ENCODE data around the gene CCDC78. TPM values are rescaled to one million over a fixed set of nuclear protein-coding genes. Genes with fewer than 3 reads are reported as not detected.

The CCDC78 gene
- total RNA-seq, 2 donors from 2014 or later: 0.92 to 0.95 TPM

GRCh38 chr16:734981-735881, 9.0 kb upstream of the CCDC78 start:
- Histone ChIP-seq H3K4me3 (no peak overlapping the region), H3K4me1 (ENCODE audit: control insufficient read depth in 1 of 2, low read depth in 2 of 2) (peaks cover 7 to 8% of the 10 kb centered on the region in 2 donors), H3K27me3 (replicated peaks; ENCODE audit: insufficient read depth) (no peaks in the 10 kb centered on the region), H3K27ac (no peak overlapping the region), H3K36me3 (peaks cover 40% of the 10 kb centered on the region), H3K9me3 (no peaks in the 10 kb centered on the region)
- DNase-seq (ENCODE audit: low spot score) (no peak), ATAC-seq (ENCODE audit: insufficient number of reproducible peaks, low FRiP score, low read depth) (no peak)
- no peak for TF ChIP-seq CTCF (IDR thresholded peaks at IDR 0.05)

- DNase-seq (ENCODE audit: low spot score) (no peak), ATAC-seq (ENCODE audit: insufficient number of reproducible peaks, low FRiP score, low read depth) (no peak)
- H3K4me1 ChIP-seq (ENCODE audit: control insufficient read depth in 1 of 2, low read depth in 2 of 2): no peaks in the 10 kb centered on the region
- H3K4me3 ChIP-seq: no peak overlapping the region
- H3K27ac ChIP-seq: no peak overlapping the region
- H3K36me3 ChIP-seq: peaks cover 40% of the 10 kb centered on the region
- H3K9me3 ChIP-seq: no peaks in the 10 kb centered on the region
- TF ChIP-seq CTCF (IDR thresholded peaks at IDR 0.05): no peak
- no peaks in the 10 kb centered on the region for H3K27me3 ChIP-seq (replicated peaks; ENCODE audit: insufficient read depth)
Measured at GRCh38 chr16:734208-734980, 8.2 kb upstream of the CCDC78 start.

DNA sequence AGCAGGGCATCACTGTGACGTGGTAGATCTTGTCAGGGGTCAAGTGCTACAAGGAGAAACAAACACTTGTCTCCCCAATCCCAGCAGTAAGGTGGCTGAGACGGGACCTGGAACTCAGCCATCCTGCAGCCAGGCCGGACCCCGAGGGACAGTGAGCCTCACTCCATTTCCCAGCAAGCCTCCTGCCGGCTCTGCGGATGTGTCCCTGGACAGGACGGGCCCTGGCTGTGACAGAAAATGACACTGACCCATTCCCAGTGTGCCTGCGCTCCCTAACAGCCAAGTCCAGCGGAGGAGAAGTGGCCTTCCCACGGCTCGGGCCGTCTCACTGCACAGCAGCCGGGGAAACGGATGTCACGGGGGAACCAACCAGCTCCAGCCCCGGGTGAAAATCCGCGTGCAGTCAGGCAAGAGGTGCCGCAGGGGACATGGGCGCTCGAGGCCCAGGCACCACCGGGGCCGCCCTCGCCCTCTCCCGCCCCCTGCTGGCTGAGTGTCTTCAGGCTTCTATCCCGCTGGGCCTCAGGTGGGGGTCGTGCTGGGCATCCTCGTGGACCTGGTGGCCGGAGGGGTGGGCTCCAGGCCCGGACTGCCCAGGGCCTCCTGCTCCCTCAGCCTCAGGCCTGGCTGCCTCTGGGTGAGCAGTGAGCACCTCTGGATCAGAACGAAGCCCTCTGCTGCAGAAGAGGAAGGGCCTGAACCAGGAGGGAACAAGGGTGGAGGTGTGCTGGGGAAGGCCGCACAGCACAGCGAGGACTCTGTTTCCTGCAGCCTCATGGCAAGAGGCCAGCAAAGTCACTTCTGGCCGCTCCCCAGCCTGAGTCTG, 7.4 kb upstream of the CCDC78 start:
- H3K27ac ChIP-seq: no peak overlapping the region
- no peaks in the 10 kb centered on the region for H3K9me3 ChIP-seq
- no peaks in the 10 kb centered on the region for H3K27me3 ChIP-seq (replicated peaks; ENCODE audit: insufficient read depth)
- peak; percentile 9 for TF ChIP-seq CTCF (IDR thresholded peaks at IDR 0.05)
- ATAC-seq (ENCODE audit: insufficient number of reproducible peaks, low FRiP score, low read depth) (no peak), DNase-seq (ENCODE audit: low spot score) (no peak)
- H3K36me3 ChIP-seq: peaks cover 40% of the 10 kb centered on the region
- peaks cover under 1% of the 10 kb centered on the region in 2 donors for H3K4me1 ChIP-seq (ENCODE audit: control insufficient read depth in 1 of 2, low read depth in 2 of 2)
- no peak overlapping the region for H3K4me3 ChIP-seq

DNA sequence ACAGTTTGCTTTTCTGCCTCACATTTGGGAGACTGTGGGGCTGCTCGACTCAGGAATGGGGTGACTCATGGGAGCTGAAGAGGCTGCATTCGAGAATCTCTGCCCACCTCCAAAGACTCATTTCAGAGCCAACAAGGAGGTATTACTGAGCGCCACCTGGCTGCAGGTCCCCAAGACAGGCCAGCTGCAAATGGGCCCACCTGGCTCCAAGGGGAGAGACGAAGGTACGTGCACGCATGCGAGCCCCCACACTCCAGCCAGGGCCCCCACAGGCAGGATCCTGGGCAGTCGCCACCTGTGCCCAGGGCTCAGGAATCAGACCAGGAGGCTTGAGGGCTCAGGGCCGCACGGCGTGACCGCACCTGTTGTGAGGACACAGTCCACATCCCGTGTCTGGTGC, 6.7 kb upstream of the CCDC78 start:
- H3K9me3 ChIP-seq: no peaks in the 10 kb centered on the region
- H3K27ac ChIP-seq: no peak overlapping the region
- ATAC-seq (ENCODE audit: insufficient number of reproducible peaks, low FRiP score, low read depth): no peak
- peaks cover 4% of the 10 kb centered on the region in 2 donors for H3K4me1 ChIP-seq (ENCODE audit: control insufficient read depth in 1 of 2, low read depth in 2 of 2)
- H3K36me3 ChIP-seq: peaks cover 40% of the 10 kb centered on the region
- no peak for DNase-seq (ENCODE audit: low spot score)
- H3K4me3 ChIP-seq: no peak overlapping the region
- H3K27me3 ChIP-seq (replicated peaks; ENCODE audit: insufficient read depth): no peaks in the 10 kb centered on the region
- no peak for TF ChIP-seq CTCF (IDR thresholded peaks at IDR 0.05)

Data from thoracic aorta (tissue), 2 donors.